Measurements from ENCODE around the gene KLC3.

DNA sequence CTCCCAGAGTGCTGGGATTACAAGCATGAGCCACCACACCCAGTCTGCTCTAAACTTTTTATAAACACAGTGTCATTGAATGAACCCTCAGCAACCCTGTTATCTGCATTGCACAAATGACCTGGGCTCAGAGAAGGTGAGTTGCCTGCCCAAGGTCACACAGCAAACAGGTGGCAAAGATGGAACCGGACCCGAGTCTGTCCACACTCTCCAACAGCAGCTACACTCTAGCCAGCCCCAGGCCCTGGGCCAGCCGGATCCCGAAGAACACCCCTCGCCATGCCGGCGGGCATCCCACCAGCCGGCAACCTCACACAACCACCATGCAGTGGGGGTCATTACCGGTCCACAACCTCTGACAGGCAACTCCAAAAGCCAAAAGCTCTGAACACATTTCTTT lies 15.4 kb downstream of the KLC3 start:
- TF ChIP-seq, protein P1, sequence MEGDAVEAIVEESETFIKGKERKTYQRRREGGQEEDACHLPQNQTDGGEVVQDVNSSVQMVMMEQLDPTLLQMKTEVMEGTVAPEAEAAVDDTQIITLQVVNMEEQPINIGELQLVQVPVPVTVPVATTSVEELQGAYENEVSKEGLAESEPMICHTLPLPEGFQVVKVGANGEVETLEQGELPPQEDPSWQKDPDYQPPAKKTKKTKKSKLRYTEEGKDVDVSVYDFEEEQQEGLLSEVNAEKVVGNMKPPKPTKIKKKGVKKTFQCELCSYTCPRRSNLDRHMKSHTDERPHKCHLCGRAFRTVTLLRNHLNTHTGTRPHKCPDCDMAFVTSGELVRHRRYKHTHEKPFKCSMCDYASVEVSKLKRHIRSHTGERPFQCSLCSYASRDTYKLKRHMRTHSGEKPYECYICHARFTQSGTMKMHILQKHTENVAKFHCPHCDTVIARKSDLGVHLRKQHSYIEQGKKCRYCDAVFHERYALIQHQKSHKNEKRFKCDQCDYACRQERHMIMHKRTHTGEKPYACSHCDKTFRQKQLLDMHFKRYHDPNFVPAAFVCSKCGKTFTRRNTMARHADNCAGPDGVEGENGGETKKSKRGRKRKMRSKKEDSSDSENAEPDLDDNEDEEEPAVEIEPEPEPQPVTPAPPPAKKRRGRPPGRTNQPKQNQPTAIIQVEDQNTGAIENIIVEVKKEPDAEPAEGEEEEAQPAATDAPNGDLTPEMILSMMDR (IDR thresholded peaks at IDR 0.05): no peak
- no peak for TF ChIP-seq ZFX (IDR thresholded peaks at IDR 0.05; ENCODE audit: borderline replicate concordance)
